Vagina (tissue), 2 donors: Measurements from ENCODE around the gene SYTL3. TPM values are rescaled to one million over a fixed set of nuclear protein-coding genes. Genes with fewer than 3 reads are reported as not detected.
A peak's percentile ranks its signal among the peaks of the same experiment; 100 is the strongest.

ENCODE experiments used
- DNase-seq, 2 donors: peaks; one replicate each; pipeline ENCODE4 v3.0.0-alpha.2; 2017; ENCODE audit errors: extremely low spot score in 2 of 2
- H3K27ac ChIP-seq: fragments of 200-600 bp; sonication (generic); one replicate; pipeline ENCODE4 v1.5.1; 2019
- H3K27me3 ChIP-seq: fragments of 200-600 bp; sonication (generic); one replicate; pipeline ENCODE4 v1.5.1; 2019
- H3K36me3 ChIP-seq, 2 donors: fragments of 200-600 bp; sonication (generic); one replicate each; pipeline ENCODE4 v1.5.1; 2017 to 2019
- H3K4me1 ChIP-seq: fragments of 200-600 bp; sonication (generic); one replicate; pipeline ENCODE4 v1.5.1; 2019
- H3K4me3 ChIP-seq, 2 donors: fragments of 200-600 bp; sonication (generic); 1 replicate in 1 of 2; 2 replicates in 1 of 2; pipeline ENCODE4 v1.5.1; 2016 to 2019
- H3K9me3 ChIP-seq: fragments of 200-600 bp; sonication (generic); one replicate; pipeline ENCODE4 v1.5.1; 2019
- CTCF ChIP-seq, 3 experiments: fragments of 450-650 bp in 2 of 3; fragments of 200-600 bp in 1 of 3; sonication (generic) in 1 of 3; IDR thresholded peaks; one replicate each; pipeline ENCODE4 v1.5.1; 2017 to 2019; ENCODE audit warnings: antibody characterized with exemption in 3 of 3, mild to moderate bottlenecking in 2 of 3, moderate library complexity in 2 of 3
- POLR2A ChIP-seq, 2 donors: fragments of 450-650 bp; IDR thresholded peaks; one replicate each; pipeline ENCODE4 v1.6.1; 2017; ENCODE audit warnings: antibody characterized with exemption in 2 of 2, mild to moderate bottlenecking in 2 of 2, moderate library complexity in 2 of 2
- POLR2AphosphoS5 ChIP-seq, 2 donors: sonication (generic); formaldehyde crosslinking; IDR thresholded peaks; one replicate each; pipeline ENCODE4 v1.9.0; 2017; ENCODE audit warnings: antibody characterized with exemption in 2 of 2, mild to moderate bottlenecking in 2 of 2, low read depth in 1 of 2; ENCODE audit not compliant: insufficient read depth in 1 of 2
- intact Hi-C: fragments of 100-400 bp; cut with DNase I; formaldehyde crosslinking; loops from one replicate; pipeline ENCODE4 v1.15.1; 2023
- total RNA-seq: library from RNA; depleted of rRNA; stranded (reverse); fragments of >200 nt; gene quantifications from one replicate; pipeline ENCODE4 v1.2.3, GENCODE V29; 2016

SYTL3 gene
- total RNA-seq, 1 donor from 2014 or later, result 10.8 TPM

- no peak for DNase-seq
These were observed 88.1 kb downstream of the SYTL3 start for GRCh38 chr6:158737710-158738615.

GRCh38 chr6:158739673-158740072 is 89.8 kb downstream of the SYTL3 start:
- no peaks in the 10 kb centered on the region for H3K27me3 ChIP-seq
- peaks cover 2% of the 10 kb centered on the region for H3K9me3 ChIP-seq
- no peak overlapping the region for H3K27ac ChIP-seq
- TF ChIP-seq POLR2AphosphoS5 (IDR thresholded peaks at IDR 0.05; ENCODE audit: insufficient read depth in 1 of 2, low read depth in 1 of 2) (no peak), POLR2A (IDR thresholded peaks at IDR 0.05) (no peak), CTCF (IDR thresholded peaks at IDR 0.05) (no peak)
- no peaks in the 10 kb centered on the region for H3K36me3 ChIP-seq
- no peaks in the 10 kb centered on the region for H3K4me1 ChIP-seq
- intact Hi-C loops, result no loop called here
- H3K4me3 ChIP-seq, result no peak overlapping the region
- no peak for DNase-seq

More at GRCh38 chr6:158737710-158738615, 88.1 kb downstream of the SYTL3 start:
- H3K9me3 ChIP-seq, result peaks cover 2% of the 10 kb centered on the region
- H3K4me3 ChIP-seq, result no peak overlapping the region
- intact Hi-C loops, result no loop called here
- no peaks in the 10 kb centered on the region for H3K4me1 ChIP-seq
- H3K27me3 ChIP-seq, result no peaks in the 10 kb centered on the region
- no peaks in the 10 kb centered on the region for H3K36me3 ChIP-seq
- no peak overlapping the region for H3K27ac ChIP-seq
- no peak for TF ChIP-seq POLR2A (IDR thresholded peaks at IDR 0.05)
- peak in 1 of 2 donors; percentile 60 for TF ChIP-seq POLR2AphosphoS5 (IDR thresholded peaks at IDR 0.05; ENCODE audit: insufficient read depth in 1 of 2, low read depth in 1 of 2)
- TF ChIP-seq CTCF (IDR thresholded peaks at IDR 0.05), result no peak

GRCh38 chr6:158743033-158743651 is 93.3 kb downstream of the SYTL3 start:
- Histone ChIP-seq H3K4me1 (no peaks in the 10 kb centered on the region), H3K27me3 (no peaks in the 10 kb centered on the region), H3K27ac (no peak overlapping the region), H3K36me3 (no peaks in the 10 kb centered on the region), H3K4me3 (no peak overlapping the region), H3K9me3 (peaks cover 2% of the 10 kb centered on the region)
- intact Hi-C loops, result no loop called here
- TF ChIP-seq CTCF (IDR thresholded peaks at IDR 0.05) (no peak), POLR2A (IDR thresholded peaks at IDR 0.05) (no peak), POLR2AphosphoS5 (IDR thresholded peaks at IDR 0.05; ENCODE audit: insufficient read depth in 1 of 2, low read depth in 1 of 2) (no peak)
- no peak for DNase-seq

GRCh38 chr6:158744986-158745430 is 95.2 kb downstream of the SYTL3 start:
- H3K4me3 ChIP-seq, result no peak overlapping the region
- H3K27me3 ChIP-seq, result no peaks in the 10 kb centered on the region
- TF ChIP-seq POLR2AphosphoS5 (IDR thresholded peaks at IDR 0.05; ENCODE audit: insufficient read depth in 1 of 2, low read depth in 1 of 2), result peak in 1 of 2 donors; percentile 45
- no peak for TF ChIP-seq CTCF (IDR thresholded peaks at IDR 0.05)
- no peaks in the 10 kb centered on the region for H3K36me3 ChIP-seq
- no peak for DNase-seq
- no peak overlapping the region for H3K27ac ChIP-seq
- no peaks in the 10 kb centered on the region for H3K4me1 ChIP-seq
- intact Hi-C loops, result no loop called here
- H3K9me3 ChIP-seq, result no peaks in the 10 kb centered on the region
